ENCODE measurements around the gene PTK7. TPM values are rescaled to one million over a fixed set of nuclear protein-coding genes. Genes with fewer than 3 reads are reported as not detected.
A peak's percentile ranks its signal among the peaks of the same experiment; 100 is the strongest.

The PTK7 gene
- polyA plus RNA-seq, 1 donor: 35.7 TPM

DNA sequence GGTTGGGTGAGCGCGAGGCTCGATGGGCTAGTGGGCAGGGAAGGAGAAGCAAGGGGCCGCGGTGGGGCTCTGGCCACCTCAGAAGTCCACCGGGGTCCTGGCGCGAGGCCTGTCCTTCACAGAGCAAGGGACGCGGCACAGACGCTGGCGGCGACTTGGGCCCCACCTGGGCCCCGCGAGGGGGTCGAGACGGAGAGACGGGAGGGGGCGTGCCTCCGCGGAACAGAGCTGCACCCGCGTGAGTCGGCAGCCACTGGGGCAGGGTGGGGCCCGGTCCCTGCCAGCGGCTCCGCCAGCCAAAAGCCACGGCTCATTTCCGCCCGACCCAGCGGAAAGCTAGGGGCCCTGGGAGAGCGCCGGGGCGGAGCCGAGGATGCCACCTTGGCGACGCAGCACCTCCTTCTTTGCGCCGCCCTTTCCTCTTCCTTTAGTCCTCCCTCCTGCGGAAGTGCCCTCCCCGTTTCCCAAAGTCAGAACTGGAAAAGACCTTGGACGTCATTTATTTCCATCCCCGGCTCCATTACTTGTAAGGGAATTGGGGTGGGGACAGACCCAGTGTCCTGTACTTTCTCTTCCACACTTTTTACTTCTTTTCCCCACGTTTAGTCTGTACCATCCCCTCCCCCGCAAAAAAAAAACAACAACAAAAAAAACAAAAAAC lies 22.4 kb upstream of the PTK7 start, which contains the start of gene CUL7:
Gene CUL7, minus strand, starts transcription at position 307 of the 661 bp plus-strand sequence. CDS start 1,063 bp downstream, outside the sequence.
- no CpG with 5 or more reads among the region's 45 CpGs for WGBS (ENCODE audit: insufficient coverage, low lambda C conversion rate)

DNA sequence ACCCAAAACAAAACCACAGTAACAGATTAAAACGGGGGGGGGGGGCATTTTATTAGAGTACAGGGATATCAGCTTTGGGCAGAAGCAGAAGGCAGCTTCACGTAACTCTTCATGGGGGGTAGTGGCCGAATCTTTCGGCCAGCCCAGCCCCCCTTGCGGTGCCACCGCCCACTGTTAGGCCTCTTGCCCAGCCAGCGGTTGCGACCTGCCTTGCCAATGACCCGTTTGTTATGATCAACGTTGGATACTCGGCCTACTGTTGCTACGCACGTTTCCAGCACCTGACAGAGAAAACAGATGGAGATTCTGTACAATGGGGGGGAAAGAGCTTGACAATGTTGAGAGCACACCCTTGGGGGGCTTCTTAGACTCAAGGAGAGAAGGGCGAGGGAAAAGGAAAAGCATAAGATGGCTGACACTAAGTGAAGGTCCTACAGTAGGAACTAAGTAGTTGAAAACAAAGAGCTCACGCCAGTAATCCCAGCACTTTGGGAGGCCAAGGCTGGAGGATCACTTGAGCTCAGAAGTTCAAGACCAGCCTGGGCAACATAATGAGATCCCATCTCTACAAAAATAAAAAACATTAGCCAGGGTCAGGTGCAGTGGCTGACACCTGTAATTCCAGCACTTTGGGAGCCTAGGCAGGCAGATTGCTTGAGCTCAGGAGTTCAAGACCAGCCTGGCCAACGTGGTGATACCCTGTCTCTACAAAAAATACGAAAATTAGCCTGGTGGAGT lies 21.7 kb upstream of the PTK7 start:
- H3K4me3 ChIP-seq (ENCODE audit: low read length): peak overlapping the region; percentile 85
- H3K27ac ChIP-seq (ENCODE audit: low read length): peak overlapping the region; percentile 91
- peaks cover 47% of the 10 kb centered on the region for H3K36me3 ChIP-seq (ENCODE audit: control insufficient read depth, insufficient read depth, low read length)
- no peak for DNase-seq
- H3K27me3 ChIP-seq (ENCODE audit: control insufficient read depth, insufficient read depth, low read length): no peaks in the 10 kb centered on the region
- no peaks in the 10 kb centered on the region for H3K9me3 ChIP-seq (ENCODE audit: control insufficient read depth, low read depth, low read length)
- no CpG with 5 or more reads among the region's 17 CpGs for WGBS (ENCODE audit: insufficient coverage, low lambda C conversion rate)
- H3K4me1 ChIP-seq (ENCODE audit: control insufficient read depth, insufficient read depth, low read length): peaks cover 26% of the 10 kb centered on the region

More for the DNA sequence above, 22.4 kb upstream of the PTK7 start, which contains the start of gene CUL7:
- peaks cover 25% of the 10 kb centered on the region for H3K4me1 ChIP-seq (ENCODE audit: control insufficient read depth, insufficient read depth, low read length)
- H3K27ac ChIP-seq (ENCODE audit: low read length): peak within 1 kb of the TSS; percentile 91
- peak within 1 kb of the TSS; percentile 85 for H3K4me3 ChIP-seq (ENCODE audit: low read length)
- peak; percentile 95 to 98 for DNase-seq
- H3K9me3 ChIP-seq (ENCODE audit: control insufficient read depth, low read depth, low read length): no peaks in the 10 kb centered on the region
- peaks cover 50% of the 10 kb centered on the region for H3K36me3 ChIP-seq (ENCODE audit: control insufficient read depth, insufficient read depth, low read length)
- no peaks in the 10 kb centered on the region for H3K27me3 ChIP-seq (ENCODE audit: control insufficient read depth, insufficient read depth, low read length)

DNA sequence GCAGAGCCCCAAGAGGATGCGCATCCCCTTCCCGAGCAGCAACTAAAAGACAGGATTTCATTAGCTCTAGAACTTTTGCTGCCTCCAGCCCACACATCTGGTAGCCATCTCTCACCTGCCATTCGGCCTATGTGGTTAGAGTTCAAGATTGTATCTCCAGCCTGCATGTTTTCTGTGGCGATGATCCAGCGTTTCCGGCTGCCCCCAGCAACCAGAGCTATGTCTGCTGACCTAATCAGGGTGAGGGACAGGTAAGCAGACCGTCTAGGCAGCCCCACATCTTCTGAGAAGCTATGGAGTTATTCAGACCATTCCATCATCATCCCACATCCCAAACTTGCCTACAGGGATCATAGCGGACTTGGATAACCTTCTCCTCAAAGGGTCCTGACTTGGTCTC lies 20.1 kb upstream of the PTK7 start:
- H3K4me1 ChIP-seq (ENCODE audit: control insufficient read depth, insufficient read depth, low read length): peaks cover 26% of the 10 kb centered on the region
- H3K4me3 ChIP-seq (ENCODE audit: low read length): no peak overlapping the region
- no peak overlapping the region for H3K27ac ChIP-seq (ENCODE audit: low read length)
- H3K36me3 ChIP-seq (ENCODE audit: control insufficient read depth, insufficient read depth, low read length): peaks cover 31% of the 10 kb centered on the region
- H3K9me3 ChIP-seq (ENCODE audit: control insufficient read depth, low read depth, low read length): no peaks in the 10 kb centered on the region
- no CpG with 5 or more reads among the region's 8 CpGs for WGBS (ENCODE audit: insufficient coverage, low lambda C conversion rate)
- no peak for DNase-seq
- H3K27me3 ChIP-seq (ENCODE audit: control insufficient read depth, insufficient read depth, low read length): no peaks in the 10 kb centered on the region

DNA sequence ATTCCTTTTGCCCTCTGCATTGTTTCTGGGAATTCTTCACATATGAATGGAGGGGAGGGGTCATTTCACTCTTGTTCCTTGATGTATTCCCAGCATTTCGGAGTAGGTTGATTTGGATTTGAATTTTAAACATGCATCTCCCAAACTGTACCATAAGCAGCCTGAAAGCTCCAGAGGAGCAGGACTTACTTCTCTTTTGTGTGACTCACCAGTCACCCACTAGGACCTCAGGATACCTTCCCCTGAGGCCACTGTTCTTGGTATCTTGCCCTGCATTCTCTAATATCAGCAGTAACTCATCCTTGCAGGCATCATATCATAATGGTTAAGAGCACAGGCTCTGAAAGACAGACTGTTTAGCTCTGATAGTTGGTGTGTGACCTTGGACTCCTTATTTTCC lies 17.6 kb upstream of the PTK7 start:
- H3K4me1 ChIP-seq (ENCODE audit: control insufficient read depth, insufficient read depth, low read length): peaks cover 32% of the 10 kb centered on the region
- peak overlapping the region; percentile 56 for H3K27ac ChIP-seq (ENCODE audit: low read length)
- no peak for DNase-seq
- H3K27me3 ChIP-seq (ENCODE audit: control insufficient read depth, insufficient read depth, low read length): no peaks in the 10 kb centered on the region
- 100% methylated on average over 1 of the region's 1 CpG for WGBS (ENCODE audit: insufficient coverage, low lambda C conversion rate)
- H3K4me3 ChIP-seq (ENCODE audit: low read length): peak overlapping the region; percentile 76
- peaks cover 32% of the 10 kb centered on the region for H3K36me3 ChIP-seq (ENCODE audit: control insufficient read depth, insufficient read depth, low read length)
- no peaks in the 10 kb centered on the region for H3K9me3 ChIP-seq (ENCODE audit: control insufficient read depth, low read depth, low read length)

DNA sequence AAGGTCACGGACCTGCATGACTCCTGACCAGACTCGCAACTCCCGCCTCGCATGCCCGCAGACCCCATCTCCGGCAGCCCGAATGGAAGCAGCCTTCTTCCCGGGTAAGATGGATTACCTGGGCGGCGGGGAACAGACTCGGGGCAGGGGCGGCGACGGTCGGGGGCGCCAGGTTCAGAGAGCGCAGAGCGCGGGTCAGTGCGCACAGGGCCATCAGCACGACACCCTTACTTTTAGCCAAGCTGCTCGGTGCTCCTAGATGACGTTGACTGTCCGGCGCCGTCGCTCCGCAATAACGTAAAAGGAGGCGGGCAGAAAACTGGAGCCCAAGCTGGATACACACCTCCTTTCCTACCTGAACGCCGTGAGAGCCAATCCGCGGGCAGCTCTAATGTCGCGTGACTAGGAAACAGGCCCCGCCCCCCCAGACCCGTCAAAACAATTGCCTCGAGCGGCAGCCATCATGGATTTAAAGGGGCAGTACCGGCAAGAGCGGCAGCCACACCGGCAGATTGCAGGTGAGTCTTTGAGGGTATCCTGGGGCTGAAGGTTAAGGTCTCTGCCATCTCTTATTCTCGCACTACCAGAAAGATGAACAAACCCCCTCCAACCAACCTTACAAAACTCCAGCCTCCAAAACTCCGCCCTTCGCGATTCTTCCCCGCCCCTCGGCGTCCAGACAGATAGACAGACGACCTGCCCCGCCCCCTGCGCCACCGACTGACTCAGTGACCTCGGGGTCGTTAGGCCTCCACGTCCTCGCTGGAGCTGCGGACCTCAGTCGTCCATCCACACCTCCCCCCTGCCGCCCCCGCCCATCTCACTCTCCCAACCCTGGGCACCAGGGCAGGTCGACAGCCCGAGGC lies 16.7 kb upstream of the PTK7 start, which contains the start of the genes KLC4 and MRPL2:
Gene KLC4, plus strand, starts transcription at position 464 of the 866 bp plus-strand sequence. CDS start 1,705 bp downstream, outside the sequence.
Gene MRPL2, minus strand, starts transcription at position 267 of the 866 bp plus-strand sequence. Its CDS starts 53 bp downstream, at position 214.
- Histone ChIP-seq H3K4me1 (ENCODE audit: control insufficient read depth, insufficient read depth, low read length) (peaks cover 29% of the 10 kb centered on the region), H3K36me3 (ENCODE audit: control insufficient read depth, insufficient read depth, low read length) (peaks cover 38% of the 10 kb centered on the region), H3K27me3 (ENCODE audit: control insufficient read depth, insufficient read depth, low read length) (no peaks in the 10 kb centered on the region), H3K9me3 (ENCODE audit: control insufficient read depth, low read depth, low read length) (no peaks in the 10 kb centered on the region), H3K4me3 (ENCODE audit: low read length) (peak within 1 kb of the TSS; percentile 76), H3K27ac (ENCODE audit: low read length) (peak within 1 kb of the TSS; percentile 99)
- DNase-seq: peak; percentile 99
- WGBS (ENCODE audit: insufficient coverage, low lambda C conversion rate): no CpG with 5 or more reads among the region's 64 CpGs

DNA sequence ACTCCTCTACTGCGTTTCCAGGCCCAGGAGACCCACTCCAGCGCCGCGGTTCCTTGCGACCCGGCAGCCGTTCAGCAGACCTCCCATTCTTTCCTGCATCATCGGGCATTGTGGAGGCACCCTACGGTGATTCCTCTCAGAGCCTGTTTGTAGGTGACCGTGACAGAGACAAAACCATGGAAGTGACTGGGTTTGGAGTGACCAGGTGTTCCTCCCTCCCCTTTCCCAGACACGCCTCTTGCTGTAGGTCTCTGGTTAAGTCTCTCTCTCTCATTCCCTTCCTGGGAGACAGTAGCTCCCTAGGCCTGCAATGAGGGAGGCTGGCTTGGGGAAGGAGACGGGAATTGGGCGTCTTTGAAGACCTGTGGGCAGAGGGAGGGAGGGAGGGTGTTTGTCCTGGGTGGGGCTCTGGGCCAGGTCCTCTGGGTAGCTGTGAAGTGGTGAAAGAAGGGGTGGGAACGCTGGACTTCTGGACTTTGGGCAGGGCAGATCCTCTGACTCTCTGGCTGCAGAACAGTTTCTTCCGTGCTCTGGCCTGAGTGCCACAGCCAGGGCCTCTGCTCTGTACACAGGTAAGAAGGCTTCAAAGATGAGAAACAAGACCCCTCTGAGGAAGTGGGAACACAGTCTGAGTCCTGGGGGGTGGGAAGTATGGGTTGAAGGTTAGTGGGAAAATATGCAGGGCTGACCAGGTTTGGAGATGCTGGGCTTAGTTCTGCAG lies 15.9 kb upstream of the PTK7 start:
- no CpG with 5 or more reads among the region's 15 CpGs for WGBS (ENCODE audit: insufficient coverage, low lambda C conversion rate)
- DNase-seq: peak; percentile 86 to 90
- Histone ChIP-seq H3K27me3 (ENCODE audit: control insufficient read depth, insufficient read depth, low read length) (no peaks in the 10 kb centered on the region), H3K36me3 (ENCODE audit: control insufficient read depth, insufficient read depth, low read length) (peaks cover 42% of the 10 kb centered on the region), H3K4me3 (ENCODE audit: low read length) (peak overlapping the region; percentile 76), H3K27ac (ENCODE audit: low read length) (peak overlapping the region; percentile 99), H3K9me3 (ENCODE audit: control insufficient read depth, low read depth, low read length) (no peaks in the 10 kb centered on the region), H3K4me1 (ENCODE audit: control insufficient read depth, insufficient read depth, low read length) (peaks cover 29% of the 10 kb centered on the region)

DNA sequence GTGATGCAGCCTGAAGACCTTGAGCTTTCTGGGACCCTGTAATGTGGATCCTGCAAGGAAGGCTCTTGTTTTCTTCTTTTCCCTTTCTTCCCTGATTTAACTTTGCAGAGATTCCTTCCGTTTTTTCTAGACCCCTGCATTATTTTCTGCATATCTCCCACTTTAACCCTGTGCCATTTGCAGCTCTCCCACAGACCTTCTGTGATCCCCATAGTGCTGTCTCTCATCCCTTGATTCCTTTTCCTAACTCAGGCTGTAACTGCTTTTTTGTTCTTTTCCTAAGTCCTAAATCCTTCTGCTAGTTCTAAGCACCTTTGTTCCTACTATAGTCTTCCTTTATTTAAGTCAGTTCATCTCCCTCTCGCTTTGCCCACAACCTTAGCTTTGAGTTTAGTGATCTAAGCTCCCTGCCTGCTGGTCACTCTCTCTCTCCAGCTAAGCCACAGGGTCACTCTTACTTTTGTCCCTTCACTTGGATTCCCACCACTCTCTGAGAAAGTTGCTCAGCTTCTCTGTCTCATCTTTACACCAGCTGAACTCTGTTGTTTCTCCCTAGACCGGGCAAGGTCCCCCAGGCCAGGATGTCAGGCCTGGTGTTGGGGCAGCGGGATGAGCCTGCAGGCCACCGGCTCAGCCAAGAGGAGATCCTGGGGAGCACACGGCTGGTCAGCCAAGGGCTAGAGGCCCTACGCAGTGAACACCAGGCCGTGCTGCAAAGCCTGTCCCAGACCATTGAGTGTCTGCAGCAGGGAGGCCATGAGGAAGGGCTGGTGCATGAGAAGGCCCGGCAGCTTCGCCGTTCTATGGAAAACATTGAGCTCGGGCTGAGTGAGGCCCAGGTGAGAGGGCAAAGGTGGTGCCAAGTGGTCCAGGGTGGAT lies 15.1 kb upstream of the PTK7 start:
- no peak for DNase-seq
- Histone ChIP-seq H3K27ac (ENCODE audit: low read length) (peak overlapping the region; percentile 99), H3K4me1 (ENCODE audit: control insufficient read depth, insufficient read depth, low read length) (peaks cover 29% of the 10 kb centered on the region), H3K9me3 (ENCODE audit: control insufficient read depth, low read depth, low read length) (no peaks in the 10 kb centered on the region), H3K36me3 (ENCODE audit: control insufficient read depth, insufficient read depth, low read length) (peaks cover 42% of the 10 kb centered on the region), H3K4me3 (ENCODE audit: low read length) (peak overlapping the region; percentile 76), H3K27me3 (ENCODE audit: control insufficient read depth, insufficient read depth, low read length) (no peaks in the 10 kb centered on the region)
- 50% methylated on average over 2 of the region's 12 CpGs for WGBS (ENCODE audit: insufficient coverage, low lambda C conversion rate)

DNA sequence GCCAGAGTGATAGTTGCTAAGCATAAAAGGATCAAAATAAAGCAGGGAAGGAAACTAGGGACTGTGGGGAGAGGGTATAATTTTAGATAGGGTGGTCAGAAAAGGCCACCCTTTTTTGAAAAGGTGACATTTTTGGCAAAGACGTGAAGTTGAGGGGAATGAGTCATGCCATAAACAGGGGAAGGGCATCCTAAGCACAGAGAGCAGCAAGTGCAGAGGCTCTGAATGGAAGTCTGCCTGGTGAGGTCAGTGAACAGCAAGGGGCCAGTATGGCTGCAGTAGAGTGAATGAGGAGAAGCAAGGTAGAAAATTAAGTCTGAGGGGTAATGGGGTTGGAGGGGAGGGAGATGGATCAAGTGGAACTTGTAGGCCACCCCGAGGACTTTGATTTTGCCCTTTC lies 14.3 kb upstream of the PTK7 start:
- WGBS (ENCODE audit: insufficient coverage, low lambda C conversion rate): no CpG with 5 or more reads among the region's 2 CpGs
- Histone ChIP-seq H3K36me3 (ENCODE audit: control insufficient read depth, insufficient read depth, low read length) (peaks cover 46% of the 10 kb centered on the region), H3K4me1 (ENCODE audit: control insufficient read depth, insufficient read depth, low read length) (peaks cover 29% of the 10 kb centered on the region), H3K9me3 (ENCODE audit: control insufficient read depth, low read depth, low read length) (no peaks in the 10 kb centered on the region), H3K4me3 (ENCODE audit: low read length) (peak overlapping the region; percentile 76), H3K27me3 (ENCODE audit: control insufficient read depth, insufficient read depth, low read length) (no peaks in the 10 kb centered on the region), H3K27ac (ENCODE audit: low read length) (peak overlapping the region; percentile 99)
- DNase-seq: no peak

DNA sequence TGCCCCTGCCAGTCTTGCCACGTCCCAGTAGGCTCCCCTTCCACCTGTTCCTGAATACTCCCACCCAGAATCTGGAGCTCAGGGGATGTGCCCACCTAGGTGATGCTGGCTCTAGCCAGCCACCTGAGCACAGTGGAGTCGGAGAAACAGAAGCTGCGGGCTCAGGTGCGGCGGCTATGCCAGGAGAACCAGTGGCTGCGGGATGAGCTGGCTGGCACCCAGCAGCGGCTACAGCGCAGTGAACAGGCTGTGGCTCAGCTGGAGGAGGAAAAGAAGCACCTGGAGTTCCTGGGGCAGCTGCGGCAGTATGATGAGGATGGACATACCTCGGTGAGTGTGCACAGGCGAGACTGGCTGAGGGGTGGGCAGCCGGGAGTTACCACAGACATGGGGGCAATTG lies 13.3 kb upstream of the PTK7 start:
- Histone ChIP-seq H3K4me3 (ENCODE audit: low read length) (no peak overlapping the region), H3K9me3 (ENCODE audit: control insufficient read depth, low read depth, low read length) (no peaks in the 10 kb centered on the region), H3K36me3 (ENCODE audit: control insufficient read depth, insufficient read depth, low read length) (peaks cover 46% of the 10 kb centered on the region), H3K4me1 (ENCODE audit: control insufficient read depth, insufficient read depth, low read length) (peaks cover 28% of the 10 kb centered on the region), H3K27me3 (ENCODE audit: control insufficient read depth, insufficient read depth, low read length) (no peaks in the 10 kb centered on the region), H3K27ac (ENCODE audit: low read length) (no peak overlapping the region)
- no peak for DNase-seq
- WGBS (ENCODE audit: insufficient coverage, low lambda C conversion rate): no CpG with 5 or more reads among the region's 12 CpGs
